Immature natural killer cell (primary cell): Measurements from ENCODE around the gene PYGM. TPM values are rescaled to one million over a fixed set of nuclear protein-coding genes. Genes with fewer than 3 reads are reported as not detected.

Experiments
- DNase-seq, 3 donors: peaks; one replicate each; pipeline ENCODE4 v3.0.0; 2022; ENCODE audit warnings: mixed read lengths in 1 of 3
- H3K27ac Mint-ChIP-seq, 6 donors: one replicate each; pipeline ENCODE4 v1.8.0; 2020; ENCODE audit warnings: mixed read lengths in 6 of 6, mild to moderate bottlenecking in 5 of 6, inconsistent platforms in 4 of 6, moderate library complexity in 3 of 6
- H3K27me3 Mint-ChIP-seq, 3 donors: one replicate each; pipeline ENCODE4 v1.8.0; 2020 to 2021; ENCODE audit warnings: low read depth in 3 of 3, mild to moderate bottlenecking in 3 of 3, mixed read lengths in 3 of 3, moderate library complexity in 3 of 3, inconsistent platforms in 1 of 3
- H3K36me3 Mint-ChIP-seq, 3 donors: one replicate each; pipeline ENCODE4 v1.8.0; 2020; ENCODE audit warnings: mixed read lengths in 3 of 3, inconsistent platforms in 2 of 3, mild to moderate bottlenecking in 2 of 3
- H3K4me1 Mint-ChIP-seq, 2 donors: one replicate each; pipeline ENCODE4 v1.8.0; 2020; ENCODE audit warnings: inconsistent platforms in 2 of 2, mild to moderate bottlenecking in 2 of 2, mixed read lengths in 2 of 2, moderate library complexity in 1 of 2
- H3K4me3 Mint-ChIP-seq, 5 donors: one replicate each; pipeline ENCODE4 v1.8.0; 2020; ENCODE audit warnings: mild to moderate bottlenecking in 5 of 5, mixed read lengths in 5 of 5, inconsistent platforms in 3 of 5, moderate library complexity in 3 of 5
- H3K9me3 Mint-ChIP-seq, 6 donors: one replicate each; pipeline ENCODE4 v1.8.0; 2020; ENCODE audit warnings: mild to moderate bottlenecking in 6 of 6, mixed read lengths in 6 of 6, inconsistent platforms in 4 of 6, moderate library complexity in 3 of 6
- polyA plus RNA-seq, 3 donors: library from polyadenylated mRNA; unstranded; fragments of 300-500 nt; fragmentation: Illumina TruSeq; gene quantifications; one replicate each; pipeline ENCODE4 v1.2.3, GENCODE V29; 2021

Gene PYGM
- polyA plus RNA-seq, 3 donors from 2014 or later: 0.63 to 1.1 TPM; not detected in 1

DNA sequence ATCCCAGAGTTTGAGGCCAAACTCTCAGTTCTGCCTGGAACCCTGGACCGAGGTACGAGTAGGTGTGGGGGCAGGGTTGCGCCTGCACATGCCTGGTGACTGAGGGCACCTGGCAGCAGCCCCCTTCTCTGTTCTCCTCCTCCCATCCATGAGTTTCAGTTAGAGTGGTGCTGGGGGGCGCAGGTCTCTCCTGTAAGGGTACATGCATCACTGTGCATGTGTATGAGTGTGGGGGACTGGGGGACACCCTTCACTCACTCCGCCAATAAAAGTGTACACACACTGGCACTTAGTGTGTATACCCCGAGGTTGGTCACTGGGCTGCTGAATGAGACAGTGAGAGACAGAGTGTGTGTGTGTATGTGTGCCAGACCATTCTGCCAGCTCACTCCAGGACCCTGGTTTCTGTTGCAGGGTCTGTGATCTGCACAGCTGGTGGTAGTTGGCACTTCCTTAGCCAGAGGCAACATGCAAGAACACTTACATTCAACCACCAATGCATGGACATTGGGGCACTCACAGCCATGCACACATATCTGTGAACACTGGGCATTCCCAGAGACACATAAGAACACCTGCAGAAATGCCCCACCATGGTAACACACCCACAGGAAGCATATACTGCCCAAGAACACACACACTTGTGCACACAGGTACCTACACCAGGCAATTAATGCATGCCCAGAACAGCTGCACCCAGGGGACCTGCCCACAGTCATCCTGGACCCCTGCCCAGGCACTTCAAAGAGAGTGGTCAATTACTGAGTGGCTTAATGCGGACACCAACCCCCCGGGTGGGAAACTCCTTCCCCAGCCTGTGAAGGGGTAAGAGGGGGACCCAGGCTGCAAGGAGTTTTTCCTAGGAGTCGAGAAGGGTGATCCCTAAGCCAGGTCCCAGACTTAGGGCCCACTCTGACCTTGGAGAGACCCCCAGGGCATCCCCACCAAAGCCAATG lies 35.6 kb downstream of the PYGM start:
- H3K27me3 Mint-ChIP-seq: peaks cover 3% of the 10 kb centered on the region in 3 donors
- H3K9me3 Mint-ChIP-seq: no peaks in the 10 kb centered on the region
- H3K4me1 Mint-ChIP-seq: peaks cover 14 to 15% of the 10 kb centered on the region in 2 donors
- peak overlapping the region in 4 of 6 donors; percentile 22 to 80 (median 51) for H3K27ac Mint-ChIP-seq
- H3K36me3 Mint-ChIP-seq: peaks cover 0 to 11% (median 4%) of the 10 kb centered on the region in 3 donors
- no peak for DNase-seq
- H3K4me3 Mint-ChIP-seq: peak overlapping the region; percentile 50 to 74 (median 69)

DNA sequence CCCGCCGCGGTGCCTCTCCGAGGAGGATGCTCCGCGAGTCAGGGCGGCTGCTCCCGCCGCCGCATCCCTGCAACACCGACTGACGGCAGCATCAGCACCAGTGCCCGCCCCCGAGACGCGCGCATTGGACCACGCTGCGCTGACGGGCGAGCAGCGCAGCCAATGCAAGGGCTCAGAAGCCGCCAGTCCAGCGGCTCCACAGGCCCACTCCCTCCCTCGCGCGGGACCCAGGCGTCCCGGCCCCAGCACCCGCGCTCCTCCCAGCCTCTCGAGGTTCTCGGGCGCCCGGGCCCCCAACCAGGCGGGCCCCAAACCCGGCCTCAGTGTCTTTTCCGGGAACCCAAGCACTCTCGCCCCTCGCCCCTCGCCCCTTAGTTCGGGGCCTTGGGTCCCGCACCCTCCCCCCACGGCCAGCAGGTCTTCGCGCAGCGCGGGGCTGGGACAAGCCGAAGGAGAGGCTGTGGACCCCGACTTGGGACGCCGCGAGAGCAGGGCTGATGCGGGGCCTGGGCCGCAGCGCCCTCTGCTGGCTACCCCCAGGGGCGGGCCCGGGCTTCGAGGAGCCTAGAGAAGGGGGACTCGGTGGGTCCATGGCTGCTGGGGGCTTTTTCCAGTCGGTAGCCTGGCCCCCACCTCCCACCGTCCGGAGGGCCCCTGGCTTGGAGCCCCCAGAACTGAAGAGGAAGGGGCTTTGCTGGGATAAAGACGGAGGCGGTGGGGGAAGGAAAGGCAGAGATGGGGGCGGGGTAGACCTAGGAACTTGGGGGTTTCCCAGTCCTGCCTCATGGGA lies 36.5 kb downstream of the PYGM start, which contains the start of gene NRXN2:
TSS of gene NRXN2 (minus strand) at position 81 of the 790 bp plus-strand sequence. CDS start 9,498 bp downstream, outside the sequence.
- peaks cover 3% of the 10 kb centered on the region in 3 donors for H3K27me3 Mint-ChIP-seq
- peaks cover 0 to 6% (median 4%) of the 10 kb centered on the region in 3 donors for H3K36me3 Mint-ChIP-seq
- no peaks in the 10 kb centered on the region for H3K9me3 Mint-ChIP-seq
- DNase-seq: peak; percentile 78 to 83 (median 81)
- H3K4me3 Mint-ChIP-seq: peak within 1 kb of the TSS; percentile 50 to 75 (median 69)
- H3K27ac Mint-ChIP-seq: peak within 1 kb of the TSS in 4 of 6 donors; percentile 22 to 80 (median 51)
- peaks cover 14 to 15% of the 10 kb centered on the region in 2 donors for H3K4me1 Mint-ChIP-seq

DNA sequence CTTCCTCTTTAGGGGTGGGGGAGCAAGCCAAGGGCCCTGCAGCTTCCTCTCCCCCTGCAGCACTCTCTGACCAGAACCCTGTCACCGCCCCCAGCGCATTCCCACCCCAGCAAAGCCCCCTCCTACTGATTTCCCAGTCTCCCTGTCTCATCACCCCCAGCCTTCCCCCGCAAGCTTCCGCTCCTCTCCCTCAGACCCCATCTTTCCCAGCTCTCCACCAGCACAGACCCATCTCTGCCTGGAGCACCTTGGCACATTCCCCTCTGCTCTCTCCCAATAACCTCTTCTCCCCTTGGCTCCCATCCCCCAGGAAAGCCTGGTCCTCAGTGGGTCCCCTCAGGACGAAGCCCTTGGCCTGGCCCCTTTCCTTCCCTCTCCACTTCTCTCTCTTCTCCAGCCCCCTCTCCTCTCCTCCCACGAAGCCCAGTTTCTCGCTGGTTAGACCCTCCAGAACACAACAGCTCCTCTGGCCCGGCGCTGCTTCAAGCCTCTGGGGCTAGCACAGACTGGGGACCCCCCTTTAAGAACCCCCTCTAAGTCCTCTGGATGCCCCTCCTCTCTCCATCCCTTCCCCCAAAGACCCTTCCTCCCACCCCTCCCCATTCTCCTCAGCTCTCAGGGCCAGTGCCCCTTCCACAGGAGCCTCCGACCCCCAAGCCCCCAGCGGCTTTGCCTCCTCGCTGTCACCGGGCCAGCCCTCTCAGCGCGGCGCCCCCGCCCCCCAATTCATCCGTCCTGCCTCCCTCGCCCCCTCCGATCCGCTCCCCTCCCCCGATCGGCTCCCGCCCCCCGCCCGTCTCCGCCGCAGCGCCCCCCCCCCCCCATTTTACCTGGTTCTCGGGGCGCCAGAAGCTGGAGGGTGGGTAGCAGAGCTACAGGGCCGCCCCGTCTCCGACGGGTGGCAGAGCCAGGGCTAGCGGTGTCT lies 37.4 kb downstream of the PYGM start:
- H3K9me3 Mint-ChIP-seq: no peaks in the 10 kb centered on the region
- H3K27me3 Mint-ChIP-seq: peaks cover 3 to 5% (median 3%) of the 10 kb centered on the region in 3 donors
- H3K36me3 Mint-ChIP-seq: no peaks in the 10 kb centered on the region
- DNase-seq: no peak
- peak overlapping the region; percentile 38 to 72 (median 61) for H3K4me3 Mint-ChIP-seq
- H3K27ac Mint-ChIP-seq: peak overlapping the region in 1 of 6 donors; percentile 30
- peaks cover 14 to 15% of the 10 kb centered on the region in 2 donors for H3K4me1 Mint-ChIP-seq

- Mint-ChIP-seq H3K9me3 (no peaks in the 10 kb centered on the region), H3K27me3 (peaks cover 3 to 5% (median 5%) of the 10 kb centered on the region in 3 donors), H3K27ac (no peak overlapping the region), H3K4me3 (no peak overlapping the region), H3K36me3 (no peaks in the 10 kb centered on the region), H3K4me1 (peaks cover 14 to 15% of the 10 kb centered on the region in 2 donors)
- DNase-seq: no peak
These were observed 38.4 kb downstream of the PYGM start for GRCh38 chr11:64721359-64721699.

GRCh38 chr11:64720640-64721358 lies 39.0 kb downstream of the PYGM start:
- peaks cover 14 to 15% of the 10 kb centered on the region in 2 donors for H3K4me1 Mint-ChIP-seq
- no peaks in the 10 kb centered on the region for H3K9me3 Mint-ChIP-seq
- peaks cover 3 to 5% (median 5%) of the 10 kb centered on the region in 3 donors for H3K27me3 Mint-ChIP-seq
- H3K27ac Mint-ChIP-seq: peak overlapping the region in 2 of 6 donors; percentile 36 to 50
- H3K4me3 Mint-ChIP-seq: peak overlapping the region in 2 of 5 donors; percentile 18 to 48
- no peak for DNase-seq
- no peaks in the 10 kb centered on the region for H3K36me3 Mint-ChIP-seq

- no peaks in the 10 kb centered on the region for H3K9me3 Mint-ChIP-seq
- no peak overlapping the region for H3K27ac Mint-ChIP-seq
- H3K4me3 Mint-ChIP-seq: no peak overlapping the region
- no peak for DNase-seq
- H3K27me3 Mint-ChIP-seq: peaks cover 5 to 7% (median 5%) of the 10 kb centered on the region in 3 donors
- peaks cover 11 to 15% of the 10 kb centered on the region in 2 donors for H3K4me1 Mint-ChIP-seq
- H3K36me3 Mint-ChIP-seq: no peaks in the 10 kb centered on the region
These were observed 39.6 kb downstream of the PYGM start for GRCh38 chr11:64720167-64720566.

GRCh38 chr11:64719406-64719805 lies 40.4 kb downstream of the PYGM start:
- Mint-ChIP-seq H3K4me1 (peaks cover 5 to 13% of the 10 kb centered on the region in 2 donors), H3K9me3 (no peaks in the 10 kb centered on the region), H3K27ac (no peak overlapping the region), H3K36me3 (no peaks in the 10 kb centered on the region), H3K27me3 (peaks cover 9 to 13% (median 12%) of the 10 kb centered on the region in 3 donors), H3K4me3 (no peak overlapping the region)
- DNase-seq: no peak

GRCh38 chr11:64718780-64719124 lies 41.0 kb downstream of the PYGM start:
- Mint-ChIP-seq H3K4me1 (peaks cover 0 to 9% of the 10 kb centered on the region in 2 donors), H3K4me3 (no peak overlapping the region), H3K9me3 (no peaks in the 10 kb centered on the region), H3K27me3 (peaks cover 13 to 19% (median 15%) of the 10 kb centered on the region in 3 donors), H3K36me3 (no peaks in the 10 kb centered on the region), H3K27ac (no peak overlapping the region)
- no peak for DNase-seq

- Mint-ChIP-seq H3K4me1 (peaks cover 0 to 8% of the 10 kb centered on the region in 2 donors), H3K27me3 (peaks cover 13 to 19% (median 15%) of the 10 kb centered on the region in 3 donors), H3K27ac (no peak overlapping the region), H3K9me3 (no peaks in the 10 kb centered on the region), H3K4me3 (no peak overlapping the region), H3K36me3 (no peaks in the 10 kb centered on the region)
- DNase-seq: no peak
These were observed 41.5 kb downstream of the PYGM start for GRCh38 chr11:64718084-64718779.

- no peaks in the 10 kb centered on the region for H3K9me3 Mint-ChIP-seq
- H3K36me3 Mint-ChIP-seq: no peaks in the 10 kb centered on the region
- DNase-seq: no peak
- no peak overlapping the region for H3K27ac Mint-ChIP-seq
- H3K4me1 Mint-ChIP-seq: peaks cover 2 to 7% of the 10 kb centered on the region in 2 donors
- H3K4me3 Mint-ChIP-seq: no peak overlapping the region
- H3K27me3 Mint-ChIP-seq: peaks cover 15 to 23% (median 17%) of the 10 kb centered on the region in 3 donors
These were observed 42.6 kb downstream of the PYGM start for GRCh38 chr11:64717268-64717578.

DNA sequence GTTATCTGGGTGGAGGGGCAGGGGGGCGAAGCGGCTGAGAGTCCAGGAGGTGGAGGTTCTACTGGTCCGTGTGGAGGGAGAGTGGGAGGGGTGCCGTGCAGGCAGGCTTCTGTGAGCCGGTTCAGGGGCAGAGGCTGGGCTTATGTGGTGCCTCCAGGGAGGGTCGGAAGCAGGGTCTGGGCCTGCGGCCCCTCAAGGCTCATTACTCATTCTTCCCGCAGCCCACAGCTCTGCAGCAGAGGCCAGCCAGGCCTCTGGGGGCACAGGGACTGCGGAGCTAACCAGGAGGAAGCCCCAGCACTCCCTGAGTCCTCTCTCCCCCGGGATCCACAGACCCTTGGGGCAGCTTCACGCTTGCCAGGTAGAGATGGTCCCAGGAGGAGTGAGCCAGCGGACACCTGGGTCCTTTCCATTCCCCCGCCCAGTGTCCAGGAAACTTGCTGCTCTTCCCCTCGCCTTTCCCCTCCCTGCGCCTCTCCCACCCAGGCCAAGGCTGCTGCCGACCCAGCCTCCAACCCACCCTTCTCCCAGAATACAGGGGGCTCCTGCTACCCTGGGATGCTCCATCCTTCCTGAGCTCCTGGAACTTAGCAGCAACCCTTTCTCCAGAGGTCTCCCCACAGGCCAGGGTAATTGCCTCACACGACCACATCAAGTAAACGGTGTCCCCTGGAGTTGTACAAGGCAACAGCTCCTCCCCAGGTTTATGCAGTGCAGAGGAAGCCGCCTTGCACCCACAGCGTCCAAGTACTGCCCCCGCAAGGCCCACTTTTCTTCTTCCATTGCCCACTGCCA lies 43.1 kb downstream of the PYGM start:
- Mint-ChIP-seq H3K9me3 (no peaks in the 10 kb centered on the region), H3K4me3 (no peak overlapping the region)

More for the DNA sequence above, 43.1 kb downstream of the PYGM start:
- Mint-ChIP-seq H3K27ac (no peak overlapping the region), H3K36me3 (no peaks in the 10 kb centered on the region), H3K27me3 (peaks cover 18 to 28% (median 23%) of the 10 kb centered on the region in 3 donors), H3K4me1 (peaks cover 8 to 10% of the 10 kb centered on the region in 2 donors)
- no peak for DNase-seq
